ENCODE results near the gene BROX. TPM values are rescaled to one million over a fixed set of nuclear protein-coding genes. Genes with fewer than 3 reads are reported as not detected.
A peak's percentile ranks its signal among the peaks of the same experiment; 100 is the strongest.

BROX gene
- total RNA-seq, 8 experiments from 2014 or later = 30.8 to 57.0 (median 45.2) TPM

- Histone ChIP-seq H3K4me3 (no peak overlapping the region), H3K27ac (no peak overlapping the region), H3K4me1 (replicated peaks in 1 of 2) (no peaks in the 10 kb centered on the region)
- in situ Hi-C loops (cut with MboI; ENCODE audit: low pct_unique_long_range_greater_than_20kb in 2 of 9, low sequenced_read_pairs in 9 of 9, unreplicated experiment in 9 of 9) = no loop called here
- ATAC-seq (replicated peaks in 6 of 8) = no peak
Measured at GRCh38 chr1:222768592-222768991, 56.2 kb downstream of the BROX start.

DNA sequence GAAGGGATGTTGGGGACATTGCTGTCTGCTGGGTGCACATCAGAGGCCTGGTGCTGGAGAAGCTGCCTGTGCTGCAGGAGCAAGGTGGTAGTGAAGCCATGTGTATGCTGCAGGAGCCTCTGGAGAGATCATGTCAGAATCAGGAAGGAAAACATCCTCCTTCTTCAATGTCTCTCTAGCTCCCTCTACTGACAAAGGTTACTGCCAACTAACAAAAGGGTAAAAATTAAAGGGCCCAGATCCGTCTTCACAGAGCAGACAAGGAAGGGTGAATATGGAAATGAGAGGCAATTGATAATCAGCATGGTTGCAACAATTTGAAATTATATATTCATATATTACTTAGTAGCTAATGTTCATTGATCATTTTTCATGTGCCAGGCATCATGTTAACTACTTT is 56.8 kb downstream of the BROX start:
- Histone ChIP-seq H3K27ac (no peak overlapping the region), H3K4me3 (no peak overlapping the region), H3K4me1 (replicated peaks in 1 of 2) (no peaks in the 10 kb centered on the region)
- WGBS, 10 experiments = 0 to 82% (median 54%) methylated on average over 1 of the region's 1 CpG; no CpG with 5 or more reads in 4 of the 10 experiments
- peak in 3 of 8 experiments; percentile 4 to 58 (median 40) for ATAC-seq (replicated peaks in 6 of 8)
- in situ Hi-C loops (cut with MboI; ENCODE audit: low pct_unique_long_range_greater_than_20kb in 2 of 9, low sequenced_read_pairs in 9 of 9, unreplicated experiment in 9 of 9) = no loop called here

- H3K27ac ChIP-seq = no peak overlapping the region
- no peaks in the 10 kb centered on the region for H3K4me1 ChIP-seq (replicated peaks in 1 of 2)
- peak in 3 of 8 experiments; percentile 76 to 88 (median 83) for ATAC-seq (replicated peaks in 6 of 8)
- in situ Hi-C loops (cut with MboI; ENCODE audit: low pct_unique_long_range_greater_than_20kb in 2 of 9, low sequenced_read_pairs in 9 of 9, unreplicated experiment in 9 of 9) = no loop called here
- no peak overlapping the region for H3K4me3 ChIP-seq
- 0 to 100% (median 71%) methylated on average over 1 to 2 of the region's 2 CpGs; no CpG with 5 or more reads in 1 of the 10 experiments for WGBS, 10 experiments
Measured at GRCh38 chr1:222769971-222770620, 57.7 kb downstream of the BROX start.

DNA sequence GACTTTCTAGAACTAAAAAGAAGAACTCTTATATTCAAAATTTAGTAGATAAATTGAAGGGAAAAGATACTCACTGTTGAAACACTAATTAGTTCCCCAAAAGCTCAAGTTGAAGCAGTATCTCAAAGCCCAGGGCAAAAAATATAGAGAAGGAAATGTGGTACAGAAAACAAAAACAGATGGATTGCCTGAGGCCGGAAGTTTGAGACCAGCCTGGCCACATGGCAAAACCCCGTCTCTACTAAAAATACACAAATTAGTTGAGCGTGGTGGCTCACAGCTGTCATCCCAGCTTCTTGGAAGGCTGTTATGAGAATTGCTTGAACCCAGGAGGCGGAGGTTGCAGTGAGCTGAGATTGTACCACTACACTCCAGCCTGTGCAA is 60.6 kb downstream of the BROX start:
- no peak overlapping the region for H3K4me3 ChIP-seq
- WGBS, 10 experiments = 11 to 91% (median 59%) methylated on average over 3 to 4 of the region's 4 CpGs; no CpG with 5 or more reads in 1 of the 10 experiments
- in situ Hi-C loops (cut with MboI; ENCODE audit: low pct_unique_long_range_greater_than_20kb in 2 of 9, low sequenced_read_pairs in 9 of 9, unreplicated experiment in 9 of 9) = no loop called here
- no peak overlapping the region for H3K27ac ChIP-seq
- H3K4me1 ChIP-seq (replicated peaks in 1 of 2) = no peaks in the 10 kb centered on the region
- no peak for ATAC-seq (replicated peaks in 6 of 8)

GRCh38 chr1:222777463-222777862 is 65.1 kb downstream of the BROX start:
- H3K27ac ChIP-seq = no peak overlapping the region
- WGBS, 10 experiments = 71 to 100% (median 90%) methylated on average over 1 of the region's 1 CpG; no CpG with 5 or more reads in 2 of the 10 experiments
- ATAC-seq (replicated peaks in 6 of 8) = peak in 1 of 8 experiments; percentile 18
- in situ Hi-C loops (cut with MboI; ENCODE audit: low pct_unique_long_range_greater_than_20kb in 2 of 9, low sequenced_read_pairs in 9 of 9, unreplicated experiment in 9 of 9) = loop anchor here in 5 of 9 experiments (25.0 kb wide), 2 partner anchors 310 to 335 kb away; no protein-coding TSS in a partner anchor
- H3K4me3 ChIP-seq = no peak overlapping the region
- no peaks in the 10 kb centered on the region for H3K4me1 ChIP-seq (replicated peaks in 1 of 2)

GRCh38 chr1:222777977-222778376 is 65.6 kb downstream of the BROX start:
- H3K4me3 ChIP-seq = no peak overlapping the region
- ATAC-seq (replicated peaks in 6 of 8) = peak in 2 of 8 experiments; percentile 29 to 44
- WGBS, 10 experiments = 10 to 100% (median 71%) methylated on average over 1 to 2 of the region's 2 CpGs; no CpG with 5 or more reads in 1 of the 10 experiments
- no peaks in the 10 kb centered on the region for H3K4me1 ChIP-seq (replicated peaks in 1 of 2)
- no peak overlapping the region for H3K27ac ChIP-seq
- in situ Hi-C loops (cut with MboI; ENCODE audit: low pct_unique_long_range_greater_than_20kb in 2 of 9, low sequenced_read_pairs in 9 of 9, unreplicated experiment in 9 of 9) = loop anchor here in 5 of 9 experiments (25.0 kb wide), 2 partner anchors 309 to 334 kb away; no protein-coding TSS in a partner anchor

DNA sequence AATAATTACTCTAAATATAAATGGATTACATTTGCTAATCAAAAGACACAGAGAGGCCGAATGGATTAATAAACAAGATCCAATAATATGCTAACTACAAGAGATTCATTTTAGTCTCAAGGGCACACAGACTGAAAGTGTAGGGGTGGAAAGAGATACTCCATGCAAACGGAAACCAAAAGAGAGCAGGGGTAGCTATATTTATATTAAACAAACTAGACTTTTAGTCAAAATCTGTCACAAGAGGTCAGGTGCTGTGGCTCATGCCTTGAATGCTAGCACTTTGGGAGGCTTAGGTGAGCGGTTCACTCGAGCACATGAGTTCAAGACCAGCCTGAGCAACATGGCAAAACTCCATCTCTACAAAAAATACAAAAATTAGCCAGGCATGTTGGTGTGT is 68.9 kb downstream of the BROX start:
- Histone ChIP-seq H3K27ac (no peak overlapping the region), H3K4me1 (replicated peaks in 1 of 2) (peaks cover under 1 to 3% of the 10 kb centered on the region in 2 donors), H3K4me3 (no peak overlapping the region)
- in situ Hi-C loops (cut with MboI; ENCODE audit: low pct_unique_long_range_greater_than_20kb in 2 of 9, low sequenced_read_pairs in 9 of 9, unreplicated experiment in 9 of 9) = loop anchor here in 5 of 9 experiments (25.0 kb wide), 2 partner anchors 306 to 331 kb away; no protein-coding TSS in a partner anchor
- 17 to 83% (median 66%) methylated on average over 2 to 4 of the region's 4 CpGs for WGBS, 10 experiments
- ATAC-seq (replicated peaks in 6 of 8) = no peak

GRCh38 chr1:222783051-222783450 is 70.7 kb downstream of the BROX start:
- no peak overlapping the region for H3K27ac ChIP-seq
- in situ Hi-C loops (cut with MboI; ENCODE audit: low pct_unique_long_range_greater_than_20kb in 2 of 9, low sequenced_read_pairs in 9 of 9, unreplicated experiment in 9 of 9) = loop anchor here in 5 of 9 experiments (25.0 kb wide), 2 partner anchors 304 to 329 kb away; no protein-coding TSS in a partner anchor
- no peak overlapping the region for H3K4me3 ChIP-seq
- H3K4me1 ChIP-seq (replicated peaks in 1 of 2) = peaks cover 7 to 12% of the 10 kb centered on the region in 2 donors
- ATAC-seq (replicated peaks in 6 of 8) = no peak

- 0 to 46% (median 40%) methylated on average over 1 to 3 of the region's 3 CpGs; no CpG with 5 or more reads in 1 of the 10 experiments for WGBS, 10 experiments
- in situ Hi-C loops (cut with MboI; ENCODE audit: low pct_unique_long_range_greater_than_20kb in 2 of 9, low sequenced_read_pairs in 9 of 9, unreplicated experiment in 9 of 9) = loop anchor here in 5 of 9 experiments (25.0 kb wide), 2 partner anchors 303 to 328 kb away; no protein-coding TSS in a partner anchor
- Histone ChIP-seq H3K27ac (no peak overlapping the region), H3K4me1 (replicated peaks in 1 of 2) (peaks cover 7 to 12% of the 10 kb centered on the region in 2 donors), H3K4me3 (no peak overlapping the region)
- ATAC-seq (replicated peaks in 6 of 8) = peak in 4 of 8 experiments; percentile 26 to 52 (median 47)
Measured at GRCh38 chr1:222784371-222784770, 72.0 kb downstream of the BROX start.

Other genes starting within 250 kb of the BROX start
- 1 to 10 TPM in 3 of 8 experiments, under 1 TPM in 5; 0.22 to 6.1 (median 0.78) TPM for gene HHIPL2, start 164.5 kb upstream of the BROX start, total RNA-seq
- 10 to 100 TPM; 12.0 to 30.4 (median 19.4) TPM for gene TAF1A, start 122.6 kb upstream of the BROX start, total RNA-seq
- 10 to 100 TPM; 53.0 to 96.5 (median 77.7) TPM for gene MIA3, start 94.5 kb upstream of the BROX start, total RNA-seq
- gene AIDA, start 73 bp upstream of the BROX start, total RNA-seq = 100 to 1,000 TPM in 1 of 8 experiments, 10 to 100 TPM in 7; 25.8 to 123 (median 46.3) TPM
- gene FAM177B, start 24.6 kb downstream of the BROX start, total RNA-seq = 10 to 100 TPM in 1 of 8 experiments, 1 to 10 TPM in 2, not detected in 5; 1.2 to 11.1 (median 1.4) TPM
- 10 to 100 TPM in 2 of 8 experiments, 1 to 10 TPM in 6; 6.0 to 20.6 (median 7.2) TPM for gene DISP1, start 102.5 kb downstream of the BROX start, total RNA-seq